ENCODE data around the gene RGS3. TPM values are rescaled to one million over a fixed set of nuclear protein-coding genes. Genes with fewer than 3 reads are reported as not detected.

The RGS3 gene
- total RNA-seq, 1 donor from 2014 or later = 158 TPM

GRCh38 chr9:113600871-113601614 lies 137.5 kb downstream of the RGS3 start:
- Histone ChIP-seq H3K4me3 (ENCODE audit: low read depth, low read length) (no peak overlapping the region), H3K36me3 (ENCODE audit: control insufficient read depth, insufficient read depth, low read length) (peaks cover 1% of the 10 kb centered on the region), H3K27me3 (ENCODE audit: control insufficient read depth, insufficient read depth, low read length) (no peaks in the 10 kb centered on the region)
- no peak for DNase-seq (ENCODE audit: low read depth)
- no peak for TF ChIP-seq CTCF (IDR thresholded peaks at IDR 0.05; ENCODE audit: insufficient read depth, low read length, poor library complexity, severe bottlenecking)

- no peak for DNase-seq (ENCODE audit: low read depth)
- Histone ChIP-seq H3K27me3 (ENCODE audit: control insufficient read depth, insufficient read depth, low read length) (no peaks in the 10 kb centered on the region), H3K36me3 (ENCODE audit: control insufficient read depth, insufficient read depth, low read length) (peaks cover 1% of the 10 kb centered on the region), H3K4me3 (ENCODE audit: low read depth, low read length) (no peak overlapping the region)
- TF ChIP-seq CTCF (IDR thresholded peaks at IDR 0.05; ENCODE audit: insufficient read depth, low read length, poor library complexity, severe bottlenecking) = no peak
These were observed 138.1 kb downstream of the RGS3 start for GRCh38 chr9:113601656-113602055.

GRCh38 chr9:113602126-113603047 lies 138.9 kb downstream of the RGS3 start:
- no peak for TF ChIP-seq CTCF (IDR thresholded peaks at IDR 0.05; ENCODE audit: insufficient read depth, low read length, poor library complexity, severe bottlenecking)
- no peaks in the 10 kb centered on the region for H3K27me3 ChIP-seq (ENCODE audit: control insufficient read depth, insufficient read depth, low read length)
- no peak for DNase-seq (ENCODE audit: low read depth)
- no peak overlapping the region for H3K4me3 ChIP-seq (ENCODE audit: low read depth, low read length)
- H3K36me3 ChIP-seq (ENCODE audit: control insufficient read depth, insufficient read depth, low read length) = peaks cover 1% of the 10 kb centered on the region

- no peaks in the 10 kb centered on the region for H3K36me3 ChIP-seq (ENCODE audit: control insufficient read depth, insufficient read depth, low read length)
- no peaks in the 10 kb centered on the region for H3K27me3 ChIP-seq (ENCODE audit: control insufficient read depth, insufficient read depth, low read length)
- H3K4me3 ChIP-seq (ENCODE audit: low read depth, low read length) = no peak overlapping the region
- no peak for TF ChIP-seq CTCF (IDR thresholded peaks at IDR 0.05; ENCODE audit: insufficient read depth, low read length, poor library complexity, severe bottlenecking)
- DNase-seq (ENCODE audit: low read depth) = no peak
These were observed 139.5 kb downstream of the RGS3 start for GRCh38 chr9:113603048-113603375.

GRCh38 chr9:113603773-113604172 lies 140.2 kb downstream of the RGS3 start:
- no peak for DNase-seq (ENCODE audit: low read depth)
- no peak for TF ChIP-seq CTCF (IDR thresholded peaks at IDR 0.05; ENCODE audit: insufficient read depth, low read length, poor library complexity, severe bottlenecking)
- Histone ChIP-seq H3K36me3 (ENCODE audit: control insufficient read depth, insufficient read depth, low read length) (no peaks in the 10 kb centered on the region), H3K4me3 (ENCODE audit: low read depth, low read length) (no peak overlapping the region), H3K27me3 (ENCODE audit: control insufficient read depth, insufficient read depth, low read length) (no peaks in the 10 kb centered on the region)

Data from kidney epithelial cell (primary cell).